MM.1S (cell line): ENCODE measurements around the gene ZNF174.

Experiments used
- EZH2 ChIP-seq: fragments of 300-600 bp; sonication (generic); optimal IDR thresholded peaks from 2 replicates; pipeline ENCODE3; 2017; ENCODE audit warnings: low read depth, mild to moderate bottlenecking, antibody characterized with exemption, low read length, mixed read lengths
- EZH2phosphoT487 ChIP-seq: fragments of 300-600 bp; sonication (generic); IDR thresholded peaks from 2 replicates; pipeline ENCODE4 v1.6.1; 2018; ENCODE audit warnings: antibody characterized with exemption, low read length
- TF ChIP-seq, protein P1 (sequence below): fragments of 300-600 bp; sonication (generic); IDR thresholded peaks from 2 replicates; pipeline ENCODE4 v1.5.1; 2016; ENCODE audit warnings: antibody characterized with exemption, low read length, mixed read lengths

DNA sequence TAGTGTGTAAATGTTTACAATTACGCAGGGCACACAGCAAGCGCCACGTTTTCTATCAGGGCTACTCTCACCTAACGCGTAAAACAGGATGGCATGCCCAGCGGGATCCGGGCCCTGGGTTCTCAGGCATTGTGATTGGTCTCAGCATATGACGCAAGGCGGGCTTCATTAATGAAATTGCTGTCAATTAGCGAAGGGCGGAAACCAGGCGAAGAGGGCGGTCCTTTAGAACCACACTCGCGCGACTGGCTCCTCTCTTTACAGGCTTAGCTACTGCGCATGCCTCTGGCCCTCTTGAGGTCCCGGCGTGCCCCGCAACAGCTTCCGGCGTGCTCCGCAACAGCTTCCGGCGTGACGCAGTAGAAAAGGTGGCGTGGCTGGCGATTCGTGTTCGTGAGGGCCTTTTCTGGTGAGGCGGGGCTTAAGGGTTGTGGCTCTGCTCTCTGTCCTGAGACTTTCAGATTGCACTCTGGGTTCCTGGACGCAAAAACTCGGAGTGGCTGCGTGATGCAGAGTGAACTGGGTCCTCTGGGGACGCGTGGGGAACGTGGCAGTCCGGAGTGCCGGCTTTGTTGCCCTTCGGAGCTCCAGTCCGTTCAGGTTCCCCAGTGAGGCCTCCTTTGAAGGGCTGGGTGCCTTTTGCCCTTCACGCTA, 36.1 kb upstream of the ZNF174 start:
- TF ChIP-seq, protein P1, sequence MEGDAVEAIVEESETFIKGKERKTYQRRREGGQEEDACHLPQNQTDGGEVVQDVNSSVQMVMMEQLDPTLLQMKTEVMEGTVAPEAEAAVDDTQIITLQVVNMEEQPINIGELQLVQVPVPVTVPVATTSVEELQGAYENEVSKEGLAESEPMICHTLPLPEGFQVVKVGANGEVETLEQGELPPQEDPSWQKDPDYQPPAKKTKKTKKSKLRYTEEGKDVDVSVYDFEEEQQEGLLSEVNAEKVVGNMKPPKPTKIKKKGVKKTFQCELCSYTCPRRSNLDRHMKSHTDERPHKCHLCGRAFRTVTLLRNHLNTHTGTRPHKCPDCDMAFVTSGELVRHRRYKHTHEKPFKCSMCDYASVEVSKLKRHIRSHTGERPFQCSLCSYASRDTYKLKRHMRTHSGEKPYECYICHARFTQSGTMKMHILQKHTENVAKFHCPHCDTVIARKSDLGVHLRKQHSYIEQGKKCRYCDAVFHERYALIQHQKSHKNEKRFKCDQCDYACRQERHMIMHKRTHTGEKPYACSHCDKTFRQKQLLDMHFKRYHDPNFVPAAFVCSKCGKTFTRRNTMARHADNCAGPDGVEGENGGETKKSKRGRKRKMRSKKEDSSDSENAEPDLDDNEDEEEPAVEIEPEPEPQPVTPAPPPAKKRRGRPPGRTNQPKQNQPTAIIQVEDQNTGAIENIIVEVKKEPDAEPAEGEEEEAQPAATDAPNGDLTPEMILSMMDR: no peak
- TF ChIP-seq EZH2: no peak
- no peak for TF ChIP-seq EZH2phosphoT487
